ENCODE measurements around the gene THOC2.

- no peak for TF ChIP-seq CTCF (IDR thresholded peaks at IDR 0.05)
- no peak for TF ChIP-seq EZH2 (IDR thresholded peaks at IDR 0.05; ENCODE audit: borderline replicate concordance, insufficient read depth, low read depth, low read length, poor library complexity, severe bottlenecking)
Observed at GRCh38 chrX:123600181-123600580, 132.7 kb downstream of the THOC2 start.

Data from B cell (primary cell).